ENCODE data around the gene KDELR1.

Gene KDELR1

GRCh38 chr19:48370955-48371354, 20.4 kb downstream of the KDELR1 start:
- no peak for DNase-seq

GRCh38 chr19:48368936-48369335, 22.4 kb downstream of the KDELR1 start:
- no peak for DNase-seq

GRCh38 chr19:48367855-48368254, 23.5 kb downstream of the KDELR1 start:
- no peak for DNase-seq

GRCh38 chr19:48365602-48366001, 25.7 kb downstream of the KDELR1 start:
- no peak for DNase-seq

GRCh38 chr19:48364598-48365348, 26.6 kb downstream of the KDELR1 start:
- DNase-seq: no peak

GRCh38 chr19:48363810-48364597, 27.3 kb downstream of the KDELR1 start, which contains the start of the genes SYNGR4 and TMEM143:
Gene SYNGR4, plus strand, starts transcription at chr19:48364367. Its CDS starts 1,476 bp downstream, at chr19:48365843.
Gene TMEM143, minus strand, starts transcription at chr19:48363940. Its CDS starts 20 bp downstream, at chr19:48363920.
- DNase-seq: peak; percentile 100

DNA sequence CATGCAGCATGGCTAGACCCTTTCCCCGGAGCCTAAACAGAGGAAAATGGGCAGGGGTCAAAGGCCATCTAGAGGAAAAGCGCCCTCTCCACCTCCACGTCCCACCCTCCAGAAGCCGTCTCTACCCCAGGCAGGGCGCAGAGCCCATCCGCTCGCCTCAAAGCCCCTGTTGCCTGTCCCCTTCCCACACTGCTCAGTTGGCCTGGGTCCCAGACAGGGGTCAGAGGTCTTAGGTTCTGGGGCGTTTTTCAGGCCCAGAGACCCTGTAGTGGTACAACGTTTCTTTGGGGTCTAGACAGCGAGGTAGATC, 27.9 kb downstream of the KDELR1 start:
- DNase-seq: no peak

DNA sequence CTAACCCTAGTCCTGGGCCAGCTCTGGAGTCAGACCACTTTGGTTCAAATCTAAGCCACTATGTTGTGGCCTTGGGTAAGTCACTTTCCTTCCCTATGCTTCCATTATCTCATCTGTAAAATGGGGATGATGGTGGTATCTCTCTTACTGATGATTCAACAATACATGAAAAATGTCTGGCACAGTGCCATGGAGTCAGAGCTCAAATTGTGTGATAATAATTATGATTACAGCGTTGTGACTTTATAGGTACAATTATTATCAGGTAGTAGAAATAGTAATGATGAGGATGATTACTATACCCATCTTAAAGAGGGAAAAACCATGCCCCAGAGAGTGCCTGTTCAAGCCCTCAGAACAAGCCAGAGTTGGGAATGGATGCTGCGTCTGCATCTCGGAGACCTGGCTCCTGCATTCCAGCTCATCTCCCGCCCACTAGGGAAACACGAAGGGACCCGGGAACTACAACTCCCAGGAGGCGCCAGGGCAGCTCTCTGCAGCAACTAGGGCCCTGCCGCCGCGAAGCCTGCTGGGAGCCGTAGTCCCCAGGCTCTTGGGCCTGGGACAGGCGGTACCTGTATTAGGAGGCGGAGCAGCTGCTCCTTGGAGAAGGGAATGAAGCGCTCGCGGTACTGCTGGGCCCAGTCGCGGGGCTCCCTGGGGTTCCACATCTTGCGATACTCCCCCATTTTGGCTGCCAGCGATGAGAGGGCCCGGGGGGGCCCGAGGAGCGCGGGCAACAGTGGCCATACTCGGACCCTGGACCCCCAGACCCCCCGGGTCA, 28.4 kb downstream of the KDELR1 start:
- peak; percentile 90 for DNase-seq

DNA sequence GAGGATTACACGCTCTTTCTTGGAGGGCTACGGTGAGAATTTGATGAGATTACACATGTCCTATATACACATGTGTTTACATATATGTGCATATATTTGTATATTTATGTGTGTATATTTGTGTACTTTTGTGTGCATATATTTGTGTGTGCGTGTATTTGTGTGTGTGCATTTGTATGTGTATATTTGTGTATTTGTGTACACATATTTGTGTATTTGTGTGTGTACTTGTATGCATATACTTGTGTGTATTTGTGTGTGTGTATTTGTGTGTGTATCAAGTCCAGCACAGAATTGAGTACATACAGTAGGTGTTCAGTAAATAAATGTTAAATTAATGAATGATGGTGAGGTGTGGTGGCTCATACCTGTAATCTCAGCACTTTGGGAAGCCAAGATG, 29.4 kb downstream of the KDELR1 start:
- DNase-seq: no peak

DNA sequence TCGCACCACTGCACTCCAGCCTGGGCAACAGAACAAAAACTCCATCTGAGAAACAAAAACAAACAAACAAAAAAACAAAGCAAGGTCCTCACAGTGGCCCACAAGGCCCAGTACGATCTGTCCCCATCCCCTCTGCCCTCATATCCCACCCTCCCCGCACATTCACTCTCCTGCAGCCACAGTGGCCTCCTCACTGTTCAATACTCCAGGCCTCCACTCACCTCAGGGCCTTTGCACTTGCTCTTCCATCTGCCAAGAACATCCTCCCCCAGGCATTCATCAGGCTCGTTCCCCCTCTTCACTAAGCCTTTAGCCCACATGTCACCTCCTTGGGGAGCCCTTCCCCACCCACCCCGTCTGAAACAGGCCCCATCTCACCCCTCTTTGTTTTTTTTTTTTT, 32.2 kb downstream of the KDELR1 start:
- DNase-seq: no peak

DNA sequence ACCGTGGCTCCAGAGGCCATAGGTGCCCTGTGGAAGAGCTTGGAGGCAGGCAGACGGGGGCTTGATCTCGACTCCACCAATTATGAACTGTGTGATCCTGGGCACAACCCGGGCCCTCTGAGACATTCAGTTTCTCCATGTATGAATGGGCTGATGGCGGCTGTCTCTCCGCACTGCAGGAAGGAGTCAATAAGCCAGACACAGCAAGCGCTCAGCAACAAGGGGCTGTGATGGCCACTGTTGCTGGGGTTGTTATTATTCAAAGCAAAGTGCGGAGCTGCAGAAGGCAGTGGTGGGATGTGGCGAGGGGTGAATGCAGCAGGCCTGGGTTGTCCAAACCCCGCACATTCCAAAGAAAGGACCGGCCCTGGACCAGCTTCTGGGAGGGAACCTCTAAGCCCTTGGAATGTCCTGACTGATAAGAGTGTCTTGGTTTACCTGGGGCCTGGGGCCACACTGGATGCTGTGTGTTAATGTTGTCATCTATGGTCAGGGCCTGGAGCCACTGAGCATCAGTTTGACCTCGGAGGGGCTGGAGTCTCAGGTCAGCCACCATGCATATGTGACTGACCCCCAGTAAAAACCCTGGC, 35.9 kb downstream of the KDELR1 start:
- DNase-seq: no peak

DNA sequence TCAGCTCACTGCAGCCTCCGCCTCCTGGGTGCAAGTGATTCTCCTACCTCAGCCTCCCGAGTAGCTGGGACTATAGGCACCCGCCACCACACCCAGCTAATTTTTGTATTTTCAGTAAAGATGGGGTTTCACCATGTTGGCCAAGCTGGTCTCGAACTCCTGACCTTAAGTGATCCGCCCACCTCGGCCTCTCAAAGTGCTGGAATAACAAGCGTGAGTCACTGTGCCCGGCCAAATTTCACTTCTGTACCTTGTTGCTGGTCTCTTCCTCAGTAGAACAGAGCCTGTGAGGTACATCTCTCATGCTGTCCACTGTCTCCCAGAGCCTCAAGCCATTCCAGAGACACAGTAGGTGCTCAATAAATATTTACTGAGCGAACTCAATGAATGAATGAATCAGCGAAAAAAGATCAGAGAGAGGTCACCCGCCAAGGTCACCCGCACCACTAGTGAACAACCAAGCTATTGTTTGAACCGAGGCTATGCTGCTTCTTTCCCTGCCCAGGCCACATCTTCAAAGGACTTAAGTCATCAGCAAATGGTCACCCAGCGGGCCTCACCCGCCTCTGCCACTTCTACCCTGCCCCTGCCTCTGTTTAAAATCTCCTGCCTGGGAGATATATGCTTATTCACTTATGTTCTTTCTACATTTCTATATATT, 36.9 kb downstream of the KDELR1 start:
- no peak for DNase-seq

GRCh38 chr19:48353677-48354076, 37.7 kb downstream of the KDELR1 start:
- peak; percentile 2 for DNase-seq

GRCh38 chr19:48351341-48351752, 40.0 kb downstream of the KDELR1 start:
- DNase-seq: peak; percentile 49

DNA sequence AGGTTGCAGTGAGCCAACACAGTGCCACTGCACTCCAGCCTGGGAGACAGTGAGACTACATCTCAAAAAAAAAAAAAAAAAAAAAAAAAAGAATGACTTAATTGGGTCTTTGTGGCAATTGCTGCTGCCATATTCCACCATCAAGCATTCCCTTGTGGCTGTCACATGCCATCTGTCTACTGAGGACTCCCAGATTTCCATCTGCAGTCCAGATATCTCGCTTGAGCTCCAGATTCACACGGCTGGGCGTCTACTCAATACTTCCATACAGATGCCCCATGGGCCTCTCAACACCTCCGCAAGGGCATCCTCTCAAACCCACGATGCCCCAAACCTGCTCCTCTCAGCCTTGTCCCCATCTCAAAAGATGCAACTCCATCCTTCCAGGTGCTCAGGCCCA, 40.5 kb downstream of the KDELR1 start:
- no peak for DNase-seq

GRCh38 chr19:48348737-48349136, 42.6 kb downstream of the KDELR1 start:
- DNase-seq: no peak

DNA sequence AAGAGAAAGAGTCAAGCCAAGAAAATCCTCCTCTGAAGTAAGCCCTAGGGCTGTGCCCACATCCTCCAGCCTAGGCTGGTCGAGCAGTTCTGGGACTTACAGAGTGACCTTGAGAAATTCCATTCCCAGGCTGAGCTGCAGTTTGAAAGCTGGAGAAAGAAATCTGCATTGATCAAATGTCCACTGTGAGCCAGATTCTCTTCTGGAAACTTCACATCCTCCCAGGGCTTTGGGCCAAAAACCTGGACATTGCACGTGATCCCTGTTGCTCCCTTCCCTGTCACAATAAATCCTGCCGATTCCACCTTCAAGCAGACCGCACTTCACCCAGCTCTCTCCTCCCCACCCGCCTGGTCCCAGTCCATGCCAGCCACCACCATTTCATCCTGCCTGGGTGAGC, 43.3 kb downstream of the KDELR1 start:
- DNase-seq: no peak

DNA sequence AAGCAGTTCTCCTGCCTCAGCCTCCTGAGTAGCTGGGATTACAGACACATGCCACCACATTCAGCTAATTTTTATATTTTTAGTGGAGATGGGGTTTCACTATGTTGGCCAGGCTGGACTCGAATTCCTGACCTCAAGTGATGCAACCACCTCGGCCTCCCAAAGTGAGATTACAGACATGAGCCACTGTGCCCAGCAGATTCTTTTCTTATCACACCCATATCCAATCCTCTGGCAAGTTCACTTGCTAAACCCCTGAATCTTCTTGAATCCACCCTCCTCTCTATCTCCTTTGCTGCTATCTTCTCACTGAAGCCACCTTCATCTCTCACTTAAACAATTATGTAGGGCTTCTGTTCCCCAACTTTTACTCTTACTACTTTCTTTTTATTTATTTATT, 45.2 kb downstream of the KDELR1 start:
- DNase-seq: no peak

DNA sequence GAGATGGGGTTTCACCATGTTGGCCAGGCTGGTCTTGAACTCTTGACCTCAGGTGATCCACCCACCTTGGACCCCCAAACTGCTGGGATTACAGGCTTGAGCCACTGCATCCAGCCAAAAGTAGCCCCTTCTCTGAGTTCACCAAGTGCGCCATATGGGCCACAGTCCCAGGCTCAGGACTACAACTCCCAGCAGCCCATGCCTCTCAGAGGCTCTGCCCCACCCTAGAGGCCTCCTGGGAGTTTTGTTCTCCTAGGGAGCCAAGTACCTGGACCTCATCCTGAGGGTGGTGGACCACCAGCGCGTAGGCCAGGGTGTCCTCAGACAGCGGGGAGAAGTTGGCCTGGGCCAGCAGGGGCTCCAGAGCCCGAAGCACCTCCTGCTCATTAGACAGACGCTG, 46.5 kb downstream of the KDELR1 start:
- DNase-seq: no peak

- no peak for DNase-seq
Measured at GRCh38 chr19:48342841-48343540, 48.4 kb downstream of the KDELR1 start.

GRCh38 chr19:48342414-48342738, 49.0 kb downstream of the KDELR1 start:
- DNase-seq: no peak

Data from GDM1 (cell line).